Sigmoid colon (tissue), 7 donors: ENCODE results near the gene THBD. TPM values are rescaled to one million over a fixed set of nuclear protein-coding genes. Genes with fewer than 3 reads are reported as not detected.

Experiments used
- DNase-seq: peaks from one replicate; pipeline ENCODE4 v3.0.0-alpha.2; 2019
- H3K27ac ChIP-seq, 4 donors: fragments of 200-600 bp; sonication (generic); one replicate each; pipeline ENCODE4 v1.5.1; 2016 to 2019; ENCODE audit warnings: mild to moderate bottlenecking in 1 of 4
- H3K27me3 ChIP-seq, 3 donors: fragments of 200-600 bp; sonication (generic); one replicate each; pipeline ENCODE4 v1.5.1; 2019; ENCODE audit warnings: mild to moderate bottlenecking in 1 of 3
- H3K36me3 ChIP-seq, 4 donors: fragments of 200-600 bp; sonication (generic); one replicate each; pipeline ENCODE4 v1.5.1; 2016 to 2019
- H3K4me1 ChIP-seq, 4 donors: fragments of 200-600 bp; sonication (generic); one replicate each; pipeline ENCODE4 v1.5.1; 2017 to 2019
- H3K4me3 ChIP-seq, 4 donors: fragments of 200-600 bp; sonication (generic); one replicate each; pipeline ENCODE4 v1.5.1; 2017 to 2019; ENCODE audit warnings: mild to moderate bottlenecking in 2 of 4, moderate library complexity in 1 of 4
- H3K9me3 ChIP-seq, 4 donors: fragments of 200-600 bp in 3 of 4; sonication (generic) in 3 of 4; one replicate each; pipeline versions ENCODE4 v1.5.1 to v1.6.1; 2013 to 2019
- EP300 ChIP-seq, 4 donors: sonication (generic); formaldehyde crosslinking; IDR thresholded peaks; one replicate each; pipeline ENCODE4 v1.6.1; 2017; ENCODE audit warnings: antibody characterized with exemption in 4 of 4
- POLR2A ChIP-seq, 2 donors: fragments of 450-650 bp; IDR thresholded peaks; one replicate each; pipeline ENCODE4 v1.6.1; 2016; ENCODE audit warnings: antibody characterized with exemption in 2 of 2, mild to moderate bottlenecking in 2 of 2, moderate library complexity in 2 of 2
- POLR2AphosphoS5 ChIP-seq, 4 donors: sonication (generic); formaldehyde crosslinking; IDR thresholded peaks; one replicate each; pipeline ENCODE4 v1.6.1; 2017; ENCODE audit warnings: antibody characterized with exemption in 4 of 4
- WGBS, 2 donors: extraction: QIAGEN DNeasy Blood & Tissue Kit; methylation state at CpG; one replicate each; pipeline ENCODE4 v1.1.7; 2013; 5-methylcytosine and 5-hydroxymethylcytosine counted together
- intact Hi-C: fragments of 100-400 bp; cut with DNase I; formaldehyde crosslinking; loops from one replicate; pipeline ENCODE4 v1.15.1; 2023
- polyA plus RNA-seq, 3 donors: library from polyadenylated mRNA; stranded (reverse); fragments of 200-250 nt; gene quantifications; one replicate each; pipeline ENCODE4 v1.2.3, GENCODE V29; 2013
- total RNA-seq, 4 donors: library from RNA; depleted of rRNA; stranded (reverse); fragments of >200 nt; gene quantifications; one replicate each; pipeline ENCODE4 v1.1.0, GENCODE V29; 2016
- TF ChIP-seq, protein P1 (sequence below), 4 experiments: fragments of 450-650 bp in 3 of 4; fragments of 200-600 bp in 1 of 4; IDR thresholded peaks; one replicate each; pipeline ENCODE4 v1.5.1; 2016 to 2019; ENCODE audit warnings: antibody characterized with exemption in 4 of 4, mild to moderate bottlenecking in 3 of 4, moderate library complexity in 2 of 4
- donor health status: healthy with polysubstance abuse.
- donor health status: Bipolar disorder and iron deficiency.
- donor health status: healthy.

THBD gene
- total and polyA plus RNA-seq, 7 donors = 1.8 to 26.6 (median 8.6) TPM

- Histone ChIP-seq H3K4me1 (no peaks in the 10 kb centered on the region), H3K27ac (no peak overlapping the region), H3K27me3 (no peaks in the 10 kb centered on the region), H3K4me3 (no peak overlapping the region), H3K9me3 (no peaks in the 10 kb centered on the region), H3K36me3 (no peaks in the 10 kb centered on the region)
- no peak for DNase-seq
- intact Hi-C loops = no loop called here
- 87 to 94% methylated on average over 9 of the region's 9 CpGs for WGBS, 2 donors
- TF ChIP-seq EP300 (IDR thresholded peaks at IDR 0.05) (no peak), POLR2AphosphoS5 (IDR thresholded peaks at IDR 0.05) (no peak), POLR2A (IDR thresholded peaks at IDR 0.05) (no peak)
- TF ChIP-seq, protein P1, sequence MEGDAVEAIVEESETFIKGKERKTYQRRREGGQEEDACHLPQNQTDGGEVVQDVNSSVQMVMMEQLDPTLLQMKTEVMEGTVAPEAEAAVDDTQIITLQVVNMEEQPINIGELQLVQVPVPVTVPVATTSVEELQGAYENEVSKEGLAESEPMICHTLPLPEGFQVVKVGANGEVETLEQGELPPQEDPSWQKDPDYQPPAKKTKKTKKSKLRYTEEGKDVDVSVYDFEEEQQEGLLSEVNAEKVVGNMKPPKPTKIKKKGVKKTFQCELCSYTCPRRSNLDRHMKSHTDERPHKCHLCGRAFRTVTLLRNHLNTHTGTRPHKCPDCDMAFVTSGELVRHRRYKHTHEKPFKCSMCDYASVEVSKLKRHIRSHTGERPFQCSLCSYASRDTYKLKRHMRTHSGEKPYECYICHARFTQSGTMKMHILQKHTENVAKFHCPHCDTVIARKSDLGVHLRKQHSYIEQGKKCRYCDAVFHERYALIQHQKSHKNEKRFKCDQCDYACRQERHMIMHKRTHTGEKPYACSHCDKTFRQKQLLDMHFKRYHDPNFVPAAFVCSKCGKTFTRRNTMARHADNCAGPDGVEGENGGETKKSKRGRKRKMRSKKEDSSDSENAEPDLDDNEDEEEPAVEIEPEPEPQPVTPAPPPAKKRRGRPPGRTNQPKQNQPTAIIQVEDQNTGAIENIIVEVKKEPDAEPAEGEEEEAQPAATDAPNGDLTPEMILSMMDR (IDR thresholded peaks at IDR 0.05) = no peak
Measured at GRCh38 chr20:23007886-23008655, 41.4 kb downstream of the THBD start.

GRCh38 chr20:23007462-23007861, 42.0 kb downstream of the THBD start:
- Histone ChIP-seq H3K27me3 (no peaks in the 10 kb centered on the region), H3K27ac (no peak overlapping the region), H3K36me3 (no peaks in the 10 kb centered on the region), H3K9me3 (no peaks in the 10 kb centered on the region), H3K4me3 (no peak overlapping the region), H3K4me1 (no peaks in the 10 kb centered on the region)
- no peak for DNase-seq
- WGBS, 2 donors = 51 to 79% methylated on average over 3 of the region's 3 CpGs
- intact Hi-C loops = no loop called here
- TF ChIP-seq POLR2A (IDR thresholded peaks at IDR 0.05) (no peak), POLR2AphosphoS5 (IDR thresholded peaks at IDR 0.05) (no peak), EP300 (IDR thresholded peaks at IDR 0.05) (no peak)
- TF ChIP-seq, protein P1 (IDR thresholded peaks at IDR 0.05) = no peak

DNA sequence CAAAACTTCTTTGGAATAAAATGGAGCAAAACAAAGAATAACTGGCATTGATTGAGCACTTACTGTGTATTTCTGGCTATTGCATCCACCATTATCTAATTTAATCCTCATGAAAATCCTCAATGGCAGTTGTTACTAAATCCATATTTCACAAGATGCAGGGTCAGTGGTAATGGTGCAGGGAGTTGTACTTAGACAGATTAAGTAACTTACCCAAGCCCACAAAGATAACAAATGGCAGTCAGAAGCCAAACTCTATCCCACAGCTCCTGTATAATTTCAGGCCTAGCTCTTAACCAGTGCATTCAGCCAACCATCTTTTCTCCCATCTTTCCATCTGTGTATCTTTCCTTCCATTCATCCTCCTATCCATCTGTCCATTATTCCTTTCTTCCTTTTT, 43.7 kb downstream of the THBD start:
- peaks cover 0 to 5% (median 0%) of the 10 kb centered on the region in 3 donors for H3K27me3 ChIP-seq

DNA sequence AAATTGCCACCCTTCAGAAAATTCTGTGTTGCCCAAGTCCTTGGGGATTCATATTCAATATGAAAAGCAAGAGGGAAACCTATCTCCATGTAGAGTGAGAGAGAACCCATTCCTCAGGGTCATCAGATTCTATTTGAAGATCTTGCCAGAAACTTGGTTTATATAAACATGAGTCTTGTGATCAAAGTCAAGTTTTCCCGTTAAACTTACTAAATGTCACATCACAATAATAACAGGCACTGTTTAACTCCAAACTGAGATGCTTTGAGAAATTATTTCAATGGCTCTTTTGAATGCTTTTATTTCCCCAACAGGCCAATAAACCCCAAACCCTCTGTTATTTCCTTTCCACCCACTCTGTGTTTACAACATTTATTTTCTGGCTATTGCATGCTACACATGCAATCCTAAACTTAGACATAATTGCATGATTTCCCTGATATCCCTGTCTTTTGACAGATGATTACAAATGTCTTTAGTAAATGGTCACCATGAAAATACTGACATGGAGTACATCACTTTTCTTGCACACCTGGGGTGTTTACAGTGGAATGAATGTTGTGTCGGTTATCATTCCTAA, 45.5 kb downstream of the THBD start:
- Histone ChIP-seq H3K4me3 (no peak overlapping the region), H3K4me1 (no peaks in the 10 kb centered on the region), H3K9me3 (no peaks in the 10 kb centered on the region), H3K36me3 (no peaks in the 10 kb centered on the region), H3K27ac (no peak overlapping the region), H3K27me3 (peaks cover 0 to 7% (median 0%) of the 10 kb centered on the region in 3 donors)
- no peak for TF ChIP-seq POLR2A (IDR thresholded peaks at IDR 0.05)
- TF ChIP-seq POLR2AphosphoS5 (IDR thresholded peaks at IDR 0.05) = no peak
- no peak for TF ChIP-seq EP300 (IDR thresholded peaks at IDR 0.05)
- TF ChIP-seq, protein P1 (IDR thresholded peaks at IDR 0.05) = no peak
- intact Hi-C loops = no loop called here
- 66 to 81% methylated on average over 2 of the region's 2 CpGs for WGBS, 2 donors
- DNase-seq = no peak

More for the DNA sequence above, 43.7 kb downstream of the THBD start:
- Histone ChIP-seq H3K27ac (no peak overlapping the region), H3K4me3 (no peak overlapping the region), H3K36me3 (no peaks in the 10 kb centered on the region), H3K4me1 (no peaks in the 10 kb centered on the region), H3K9me3 (no peaks in the 10 kb centered on the region)
- TF ChIP-seq POLR2AphosphoS5 (IDR thresholded peaks at IDR 0.05) (no peak), EP300 (IDR thresholded peaks at IDR 0.05) (no peak), POLR2A (IDR thresholded peaks at IDR 0.05) (no peak)
- TF ChIP-seq, protein P1 (IDR thresholded peaks at IDR 0.05) = no peak
- DNase-seq = no peak
- intact Hi-C loops = no loop called here
